HTERT RPE-1 (cell line): ENCODE measurements around the gene COL28A1.
"Not testable (repeated sequence)": the region's sequence is repeated elsewhere in the genome, so short reads cannot be mapped to it uniquely, and the experiment has no call there.

Experiments used
- in situ Hi-C: fragments of 300-500 bp; cut with MboI; formaldehyde crosslinking; loops from 4 replicates; pipeline ENCODE4 v1.14.3; 2020; ENCODE audit warnings: low sequenced_read_pairs

Gene COL28A1

DNA sequence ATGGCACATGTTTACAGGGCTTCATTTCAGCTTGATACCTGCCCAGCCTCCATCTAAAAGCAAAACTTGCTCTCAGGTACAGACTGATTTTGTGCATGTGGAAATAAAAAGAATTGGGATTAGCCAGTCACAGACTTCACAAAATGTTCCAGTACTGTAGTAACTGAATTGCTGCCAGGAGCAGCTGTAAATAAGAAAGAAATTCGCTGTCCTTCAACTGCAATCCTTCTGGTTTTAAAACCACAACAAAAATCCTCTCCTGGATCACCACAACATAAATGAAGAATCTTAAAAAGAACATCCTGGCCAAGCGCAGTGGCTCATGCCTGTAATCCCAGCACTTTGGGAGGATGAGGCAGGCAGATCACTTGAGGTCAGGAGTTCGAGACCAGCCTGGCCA lies 27.1 kb upstream of the COL28A1 start:
- in situ Hi-C loops = no loop called here

DNA sequence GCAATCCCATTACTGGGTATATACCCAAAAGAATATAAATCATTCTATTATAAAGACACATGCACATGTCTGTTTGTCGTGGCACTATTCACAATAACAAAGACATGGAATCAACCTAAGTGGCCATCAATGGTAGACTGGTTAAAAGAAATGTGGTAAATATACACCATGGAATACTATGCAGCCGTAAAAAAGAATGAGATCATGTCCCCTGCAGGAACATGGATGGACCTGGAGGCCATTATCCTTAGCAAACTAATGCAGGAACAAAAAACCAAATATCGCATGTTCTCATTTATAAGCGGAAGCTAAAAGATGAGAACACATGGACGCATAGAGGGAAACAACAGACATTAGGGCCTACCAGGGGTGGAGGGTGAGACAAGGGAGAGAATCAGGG lies 25.9 kb upstream of the COL28A1 start:
- in situ Hi-C loops = not testable (repeated sequence)

- in situ Hi-C loops = no loop called here
Observed at GRCh38 chr7:7557252-7557651, 21.6 kb upstream of the COL28A1 start.

DNA sequence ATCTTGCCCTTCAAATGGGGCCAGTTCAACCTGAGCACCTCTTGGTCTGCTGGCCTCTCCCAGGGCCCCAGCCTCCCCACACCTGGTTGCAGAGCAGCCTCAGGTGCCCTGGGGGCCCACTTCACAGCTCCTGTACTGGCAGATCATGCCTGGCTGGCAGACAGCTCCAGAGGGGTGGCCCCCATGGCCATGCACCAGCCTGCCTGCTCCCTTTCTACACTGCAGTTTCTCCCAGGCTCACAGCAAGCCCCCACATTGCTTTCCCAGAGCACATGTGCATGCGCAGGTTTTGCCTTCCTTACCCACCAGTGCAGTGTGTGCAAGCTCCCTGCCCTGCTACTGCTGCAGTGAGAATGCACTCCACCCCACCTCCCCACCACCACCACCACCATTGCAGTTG lies 21.2 kb upstream of the COL28A1 start:
- in situ Hi-C loops = no loop called here

- in situ Hi-C loops = no loop called here
Observed at GRCh38 chr7:7554649-7555575, 19.2 kb upstream of the COL28A1 start.

DNA sequence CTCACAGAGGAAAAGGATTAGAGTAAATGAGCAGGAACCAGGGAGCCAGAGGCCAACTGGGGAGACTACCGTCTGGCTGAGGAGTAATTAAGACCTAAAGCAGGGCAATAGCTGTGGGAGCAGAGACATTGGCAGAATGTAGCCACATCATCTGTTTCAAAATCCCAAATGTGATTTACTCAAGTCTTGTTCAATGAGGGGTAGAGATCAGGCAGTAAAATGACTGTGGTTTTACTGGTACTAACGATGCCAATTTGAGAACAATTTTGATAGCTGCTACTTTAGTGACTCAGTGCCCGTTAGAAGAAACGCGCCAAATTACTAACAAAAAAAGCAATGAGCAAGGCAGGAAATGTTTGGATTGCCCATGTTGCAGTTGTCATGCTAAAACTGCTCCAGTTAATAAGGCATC lies 18.4 kb upstream of the COL28A1 start:
- in situ Hi-C loops = no loop called here

DNA sequence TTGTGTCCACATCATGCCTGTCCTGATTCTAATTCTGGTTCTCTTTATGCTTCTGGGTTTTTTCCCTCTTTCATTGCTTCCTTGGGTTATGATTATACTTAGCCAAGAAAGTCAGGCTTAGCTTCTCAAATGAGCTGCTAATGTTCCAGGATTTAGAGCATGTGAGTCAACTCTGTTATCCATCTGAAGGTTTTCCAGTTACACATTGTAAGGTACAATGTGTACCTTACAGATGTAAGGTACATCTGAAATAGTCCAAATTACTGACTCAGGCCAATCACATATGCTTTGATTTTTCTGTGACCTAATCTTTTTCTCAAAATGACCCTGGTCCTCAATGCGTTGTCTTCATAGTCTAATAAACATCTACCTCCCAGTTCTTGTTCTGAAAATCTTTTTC lies 17.7 kb upstream of the COL28A1 start:
- in situ Hi-C loops = no loop called here

DNA sequence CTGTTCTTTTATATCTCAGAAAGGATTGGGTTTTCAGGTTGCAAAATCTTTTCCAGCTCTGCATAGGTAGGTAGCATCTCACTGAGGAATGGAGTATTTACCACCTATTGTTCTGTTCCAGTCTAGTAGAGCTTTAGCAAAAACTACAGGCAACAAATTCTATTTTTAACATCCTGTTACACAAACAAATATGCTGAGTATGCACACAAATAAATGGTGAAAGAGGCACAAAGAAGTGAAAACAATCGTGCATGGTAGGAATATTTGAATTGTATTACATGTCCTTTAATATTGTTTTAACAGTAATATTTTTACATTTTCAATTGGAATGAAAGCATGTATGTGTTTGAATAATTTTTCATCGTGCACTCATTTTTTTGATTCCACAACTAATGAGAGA lies 16.5 kb upstream of the COL28A1 start:
- in situ Hi-C loops = no loop called here

- in situ Hi-C loops = no loop called here
Observed at GRCh38 chr7:7550663-7551062, 15.0 kb upstream of the COL28A1 start.

GRCh38 chr7:7548407-7548806 lies 12.7 kb upstream of the COL28A1 start:
- in situ Hi-C loops = no loop called here

DNA sequence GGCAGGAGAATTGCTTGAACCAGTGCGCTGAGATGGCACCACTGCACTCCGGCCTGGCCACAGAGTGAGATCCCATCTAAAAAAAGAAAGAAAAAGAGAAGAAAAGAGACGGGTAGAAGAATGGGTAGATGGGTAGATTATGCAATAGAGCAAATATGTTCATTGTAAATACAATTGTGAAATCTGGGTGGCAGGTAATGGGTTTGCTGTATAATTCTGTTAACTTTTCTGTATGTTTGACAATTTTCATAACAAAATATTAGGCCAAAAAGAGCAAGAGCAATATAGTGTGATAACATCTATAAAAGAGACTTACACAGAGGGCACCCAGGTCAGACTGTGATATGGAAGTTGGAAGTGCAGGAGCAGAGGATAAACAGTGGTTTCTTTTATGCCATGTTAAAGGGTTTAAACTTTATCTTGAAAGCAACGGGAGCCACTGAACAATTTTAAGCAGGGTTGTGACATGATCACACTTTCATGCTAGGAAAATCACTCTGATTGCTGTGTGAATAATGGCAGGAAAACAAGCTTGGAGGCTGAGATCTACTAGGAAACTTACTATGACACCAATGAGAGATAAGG lies 6.7 kb upstream of the COL28A1 start:
- in situ Hi-C loops = no loop called here

DNA sequence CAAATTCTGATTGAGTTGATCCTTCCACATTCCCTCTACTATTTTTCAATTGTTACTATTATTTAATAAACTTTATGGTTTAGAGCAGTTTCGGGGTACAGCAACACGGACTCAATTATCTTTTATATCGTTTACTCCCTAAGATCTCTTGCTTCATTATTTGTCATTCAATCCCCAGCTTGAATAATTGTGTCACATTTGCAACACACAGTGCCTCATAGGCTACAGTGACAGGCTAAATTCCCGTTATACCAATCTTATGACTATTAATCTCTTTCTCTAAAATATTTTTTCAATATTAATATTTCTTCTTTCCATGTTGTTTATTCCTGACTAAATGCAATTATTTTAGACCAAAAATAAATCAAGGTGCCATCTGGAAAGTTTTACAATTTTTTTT lies 4.0 kb upstream of the COL28A1 start:
- in situ Hi-C loops = no loop called here

DNA sequence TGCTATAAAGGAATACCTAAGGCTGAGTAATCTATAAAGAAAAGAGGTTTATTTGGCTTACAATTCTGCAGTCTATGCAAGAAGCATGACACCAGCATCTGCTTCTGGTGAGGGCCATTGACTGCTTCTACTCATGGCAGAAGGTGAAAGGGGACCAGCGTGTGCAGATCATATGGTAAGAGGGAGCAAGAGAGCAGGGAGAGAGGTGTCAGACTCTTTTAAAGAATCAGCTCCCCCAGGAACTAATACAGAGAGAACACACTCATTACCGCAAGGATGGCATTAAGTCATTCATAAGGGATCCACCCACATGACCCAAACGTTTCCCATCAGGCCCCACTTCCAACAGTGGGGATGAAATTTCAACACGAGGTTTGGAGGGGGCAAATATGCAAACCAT lies 3.5 kb upstream of the COL28A1 start:
- in situ Hi-C loops = no loop called here

- in situ Hi-C loops = no loop called here
Observed at GRCh38 chr7:7537711-7538110, 2.0 kb upstream of the COL28A1 start.

GRCh38 chr7:7536396-7537019 lies 835 bp upstream of the COL28A1 start:
- in situ Hi-C loops = no loop called here

DNA sequence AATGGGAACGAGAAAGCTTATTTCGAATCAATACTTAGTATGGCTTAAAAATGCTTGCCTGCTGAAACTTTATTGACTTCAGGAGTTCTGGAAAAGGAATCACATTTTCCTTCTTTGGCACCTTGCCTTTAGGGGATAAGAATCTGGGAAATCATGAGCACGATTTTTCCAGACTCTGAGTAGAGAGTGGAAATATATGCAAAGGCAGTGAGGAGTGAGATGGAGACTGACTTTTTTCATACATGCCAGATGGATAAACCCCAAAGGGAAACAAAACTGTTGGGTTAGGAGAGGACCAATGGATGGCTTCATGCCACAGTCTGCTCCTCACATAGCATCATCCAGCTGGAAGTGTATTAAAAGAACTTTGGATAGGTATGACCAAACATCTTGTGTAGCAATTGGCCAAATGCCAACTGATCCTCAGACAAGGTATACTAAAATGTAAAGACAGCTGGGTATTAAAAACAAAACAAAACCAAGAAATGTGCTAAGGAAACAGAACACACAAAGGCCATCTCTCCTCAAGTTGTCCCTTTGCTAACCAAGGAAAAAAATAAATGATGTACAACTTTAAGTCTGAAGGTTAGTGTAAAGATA lies 1.7 kb downstream of the COL28A1 start:
- in situ Hi-C loops = no loop called here

DNA sequence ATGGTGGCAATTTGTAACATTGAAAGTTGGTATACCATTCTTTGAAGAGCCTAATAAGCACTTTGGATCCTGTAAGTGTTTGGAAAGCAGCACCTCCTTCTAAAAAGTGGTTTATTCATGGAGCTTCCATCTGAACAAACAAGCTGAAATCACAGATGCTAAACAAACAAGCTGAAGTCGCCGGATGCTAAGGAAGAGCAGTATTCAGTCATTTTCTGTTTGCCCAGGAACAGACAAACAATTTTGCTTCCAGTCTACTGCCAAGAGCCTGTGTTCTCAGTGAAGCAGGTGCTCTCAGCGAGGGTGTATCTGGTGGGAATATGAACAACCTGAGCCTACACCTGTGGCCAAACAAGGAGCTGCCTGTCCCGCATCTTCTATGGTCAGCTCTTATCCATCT lies 6.3 kb downstream of the COL28A1 start:
- in situ Hi-C loops = no loop called here

- in situ Hi-C loops = no loop called here
Observed at GRCh38 chr7:7527047-7527446, 8.6 kb downstream of the COL28A1 start.

- in situ Hi-C loops = no loop called here
Observed at GRCh38 chr7:7526006-7526405, 9.7 kb downstream of the COL28A1 start.

DNA sequence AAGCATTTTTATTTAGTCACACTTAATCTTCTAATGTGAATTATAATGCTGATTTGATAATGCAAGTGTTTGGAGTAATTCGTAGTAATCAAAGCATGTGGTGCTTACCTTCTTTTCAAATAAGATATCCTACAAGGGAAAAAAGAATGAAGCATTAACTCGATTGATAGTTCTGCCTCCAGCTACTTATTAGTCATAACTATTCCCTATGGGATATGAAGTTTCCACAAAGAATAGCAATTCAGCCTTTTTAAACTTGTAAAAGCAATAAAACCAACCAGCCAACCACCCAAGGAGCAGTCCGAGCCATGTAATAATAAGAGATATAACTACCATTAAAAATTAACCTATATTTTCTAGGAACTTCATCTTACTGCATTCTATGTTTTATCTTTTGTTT lies 11.6 kb downstream of the COL28A1 start:
- in situ Hi-C loops = no loop called here

DNA sequence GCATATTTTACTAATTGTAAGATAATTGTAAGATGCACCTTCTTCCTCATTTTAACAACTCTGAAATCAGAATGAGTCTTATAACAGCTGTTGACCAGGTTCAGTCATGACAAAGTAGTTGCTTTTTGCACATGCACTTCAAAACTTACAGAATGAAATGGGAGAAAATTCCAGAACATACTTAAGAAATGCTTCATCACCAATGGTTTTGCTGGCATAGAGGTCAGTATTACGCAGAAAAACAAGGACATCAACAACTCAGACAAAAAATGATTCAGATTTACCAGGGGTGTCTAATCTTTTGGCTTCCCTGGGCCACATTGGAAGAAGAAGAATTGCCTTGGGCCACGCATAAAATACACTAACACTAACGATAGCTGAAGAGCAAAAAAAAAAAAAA lies 13.3 kb downstream of the COL28A1 start:
- in situ Hi-C loops = no loop called here

GRCh38 chr7:7521259-7521658 lies 14.4 kb downstream of the COL28A1 start:
- in situ Hi-C loops = no loop called here
